ENCODE measurements around the gene TLCD1.

The TLCD1 gene

DNA sequence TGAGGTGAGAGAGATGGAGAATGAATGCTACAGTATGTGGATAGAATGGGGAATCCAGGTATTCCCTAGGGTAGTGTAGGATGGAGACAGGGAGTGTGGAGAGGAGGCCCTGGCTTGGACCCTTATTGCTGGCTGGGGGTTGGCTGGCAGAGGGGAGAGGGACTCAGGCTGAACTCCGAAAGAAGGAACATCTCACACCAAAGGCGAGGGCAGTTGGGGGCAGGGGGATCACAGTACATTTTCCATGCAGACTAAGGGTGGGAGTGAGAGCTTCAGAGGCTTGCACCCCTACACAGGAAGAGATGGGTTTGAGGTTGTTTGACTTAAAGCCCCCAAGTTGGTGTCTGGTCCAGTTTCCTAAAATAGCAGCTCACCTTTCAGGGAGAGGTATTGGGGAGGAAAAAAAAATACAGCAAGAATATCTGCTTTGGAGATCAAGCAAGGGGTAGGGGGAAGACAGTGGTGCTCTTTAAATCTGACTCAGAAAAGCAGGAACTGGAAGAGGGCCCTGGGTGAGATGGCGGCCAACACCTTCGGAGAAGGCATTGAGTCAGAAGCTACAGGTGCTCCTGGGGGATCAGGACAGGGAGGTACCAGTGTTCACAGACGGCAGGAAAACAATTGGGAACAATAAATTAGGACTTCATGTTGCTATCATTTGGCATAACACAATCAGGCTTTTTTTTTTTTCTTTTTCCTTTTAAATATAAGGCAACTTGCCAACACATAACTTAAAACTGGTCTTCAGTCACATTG lies 30.2 kb upstream of the TLCD1 start:
- intact Hi-C loops (cut with DNase I; ENCODE audit: low total_unique reads), result no loop called here
- Histone ChIP-seq H3K27me3 (no peaks in the 10 kb centered on the region), H3K9me3 (no peaks in the 10 kb centered on the region), H3K36me3 (peaks cover 17 to 40% (median 26%) of the 10 kb centered on the region in 3 donors), H3K27ac (no peak overlapping the region), H3K4me3 (no peak overlapping the region), H3K4me1 (peaks cover 0 to 8% (median 0%) of the 10 kb centered on the region in 4 donors)
- peak in 1 of 2 donors; percentile 43 for DNase-seq
- no peak for TF ChIP-seq CTCF (IDR thresholded peaks at IDR 0.05)

DNA sequence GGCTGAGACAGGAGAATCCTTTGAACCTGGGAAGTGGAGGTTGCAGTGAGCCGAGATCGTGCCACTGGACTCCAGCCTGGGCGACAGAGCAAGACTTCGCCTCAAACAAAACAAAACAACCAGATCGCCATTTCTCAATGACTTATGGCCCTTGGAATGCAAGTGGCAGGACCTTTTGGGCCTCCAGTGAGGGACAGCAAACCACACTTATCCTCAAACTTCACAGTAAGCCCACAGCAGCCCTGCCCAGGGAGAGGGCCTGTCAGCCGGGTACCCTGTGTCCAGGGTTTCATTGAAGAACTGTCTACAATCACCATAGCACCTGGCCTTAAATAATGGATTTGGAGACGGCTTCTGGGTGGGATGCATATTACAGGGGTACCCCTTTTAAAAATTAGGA lies 29.5 kb upstream of the TLCD1 start:
- DNase-seq, result no peak
- Histone ChIP-seq H3K9me3 (no peaks in the 10 kb centered on the region), H3K36me3 (peaks cover 17 to 33% (median 22%) of the 10 kb centered on the region in 3 donors), H3K27ac (no peak overlapping the region), H3K27me3 (no peaks in the 10 kb centered on the region), H3K4me1 (peaks cover 0 to under 1% (median 0%) of the 10 kb centered on the region in 4 donors), H3K4me3 (no peak overlapping the region)
- TF ChIP-seq CTCF (IDR thresholded peaks at IDR 0.05), result no peak
- intact Hi-C loops (cut with DNase I; ENCODE audit: low total_unique reads), result no loop called here

DNA sequence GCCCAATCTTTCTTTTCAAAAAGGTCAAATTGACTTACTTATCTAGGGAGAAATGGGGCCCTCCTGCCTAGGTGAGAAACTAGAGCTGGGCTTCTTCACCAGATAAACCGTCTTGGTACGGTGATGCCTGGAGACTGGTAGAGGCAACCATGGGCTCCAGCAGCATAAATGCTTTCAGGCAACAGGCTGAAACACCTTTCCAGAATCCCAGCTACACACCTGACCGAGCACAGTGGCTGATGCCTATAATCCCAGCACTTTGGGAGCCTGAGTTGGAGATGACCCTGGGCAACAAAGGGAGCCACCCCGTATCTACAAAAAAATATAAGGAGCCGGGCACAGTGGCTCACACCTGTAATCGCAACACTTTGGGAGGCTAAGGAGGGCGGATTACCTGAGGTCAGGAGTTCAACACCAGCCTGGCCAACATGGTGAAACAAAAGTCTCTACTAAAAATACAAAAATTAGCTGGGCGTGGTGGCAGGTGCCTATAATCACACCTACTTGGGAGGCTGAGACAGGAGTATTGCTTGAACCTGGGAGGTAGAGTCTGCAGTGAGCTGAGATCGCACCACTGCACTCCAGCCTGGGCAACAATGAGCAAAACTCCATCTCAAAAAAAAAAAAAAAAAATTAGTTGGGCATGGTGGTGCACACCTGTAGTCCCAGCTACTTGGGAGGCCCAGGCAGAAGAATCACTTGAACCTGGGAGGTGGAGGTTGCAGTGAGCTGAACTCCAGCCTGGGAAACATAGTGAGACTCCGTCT lies 25.8 kb upstream of the TLCD1 start:
- intact Hi-C loops (cut with DNase I; ENCODE audit: low total_unique reads), result no loop called here
- H3K36me3 ChIP-seq, result peaks cover 0 to 26% (median 23%) of the 10 kb centered on the region in 3 donors
- H3K4me1 ChIP-seq, result peaks cover 0 to 34% (median 10%) of the 10 kb centered on the region in 4 donors
- no peak for TF ChIP-seq CTCF (IDR thresholded peaks at IDR 0.05)
- no peaks in the 10 kb centered on the region for H3K27me3 ChIP-seq
- no peak for DNase-seq
- H3K4me3 ChIP-seq, result no peak overlapping the region
- no peaks in the 10 kb centered on the region for H3K9me3 ChIP-seq
- H3K27ac ChIP-seq, result no peak overlapping the region

GRCh38 chr17:28750178-28751047 lies 24.4 kb upstream of the TLCD1 start:
- H3K36me3 ChIP-seq, result peaks cover 0 to 26% (median 23%) of the 10 kb centered on the region in 3 donors
- H3K27ac ChIP-seq, result no peak overlapping the region
- peaks cover 0 to 47% (median 24%) of the 10 kb centered on the region in 4 donors for H3K4me1 ChIP-seq
- peak; percentile 100 for TF ChIP-seq CTCF (IDR thresholded peaks at IDR 0.05)
- intact Hi-C loops (cut with DNase I; ENCODE audit: low total_unique reads), result no loop called here
- no peaks in the 10 kb centered on the region for H3K9me3 ChIP-seq
- peak; percentile 95 for DNase-seq
- no peak overlapping the region for H3K4me3 ChIP-seq
- H3K27me3 ChIP-seq, result no peaks in the 10 kb centered on the region

DNA sequence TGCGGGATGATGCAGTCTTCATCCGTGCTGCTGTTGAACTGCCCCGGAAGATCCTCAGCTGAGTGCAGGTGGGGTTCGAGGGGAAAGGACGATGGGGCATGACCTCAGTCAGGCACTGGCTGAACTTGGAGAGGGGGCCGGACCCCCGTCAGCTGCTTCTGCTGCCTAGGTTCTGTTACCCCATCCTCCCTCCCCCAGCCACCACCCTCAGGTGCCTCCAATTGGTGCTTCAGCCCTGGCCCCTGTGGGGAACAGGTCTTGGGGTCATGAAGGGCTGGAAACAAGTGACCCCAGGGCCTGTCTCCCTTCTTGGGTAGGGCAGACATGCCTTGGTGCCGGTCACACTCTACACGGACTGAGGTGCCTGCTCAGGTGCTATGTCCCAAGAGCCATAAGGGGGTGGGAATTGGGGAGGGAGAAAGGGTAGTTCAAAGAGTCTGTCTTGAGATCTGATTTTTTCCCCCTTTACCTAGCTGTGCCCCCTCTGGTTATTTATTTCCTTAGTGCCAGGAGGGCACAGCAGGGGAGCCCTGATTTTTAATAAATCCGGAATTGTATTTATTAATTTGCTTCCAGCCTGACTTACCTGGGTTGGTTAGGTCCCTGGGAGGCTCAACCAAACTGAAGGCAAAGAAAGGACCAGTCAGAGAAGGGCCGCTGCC lies 23.6 kb upstream of the TLCD1 start:
- intact Hi-C loops (cut with DNase I; ENCODE audit: low total_unique reads), result loop anchor here (10.0 kb wide), 1 partner anchor 55 kb away; no protein-coding TSS in a partner anchor
- Histone ChIP-seq H3K4me1 (peaks cover 0 to 55% (median 31%) of the 10 kb centered on the region in 4 donors), H3K9me3 (no peaks in the 10 kb centered on the region), H3K27ac (peak overlapping the region in 1 of 2 donors; percentile 14), H3K27me3 (no peaks in the 10 kb centered on the region), H3K36me3 (peaks cover 0 to 26% (median 23%) of the 10 kb centered on the region in 3 donors), H3K4me3 (no peak overlapping the region)
- TF ChIP-seq CTCF (IDR thresholded peaks at IDR 0.05), result no peak
- DNase-seq, result no peak

All from tibial artery (tissue), 4 donors.